HEK293T (cell line): ENCODE measurements around the gene RAB3B.

Experiments
- ARNT ChIP-seq: fragments of 450-650 bp; IDR thresholded peaks from 2 replicates; pipeline ENCODE4 v1.6.1; 2017; ENCODE audit warnings: mild to moderate bottlenecking
- BHLHE40 ChIP-seq: fragments of 450-650 bp; IDR thresholded peaks from 2 replicates; pipeline ENCODE4 v1.6.1; 2016; ENCODE audit warnings: mild to moderate bottlenecking, moderate library complexity, borderline replicate concordance
- CTBP1 ChIP-seq: fragments of 450-650 bp; IDR thresholded peaks from 2 replicates; pipeline ENCODE4 v1.6.1; 2016; ENCODE audit warnings: borderline replicate concordance
- ELF4 ChIP-seq: fragments of 450-650 bp; IDR thresholded peaks from 2 replicates; pipeline ENCODE4 v1.6.1; 2017; ENCODE audit warnings: antibody characterized with exemption
- FOXA1 ChIP-seq: fragments of 450-650 bp; IDR thresholded peaks from 2 replicates; pipeline ENCODE4 v1.6.1; 2016; ENCODE audit warnings: mild to moderate bottlenecking
- FOXK2 ChIP-seq: fragments of 450-650 bp; IDR thresholded peaks from 2 replicates; pipeline ENCODE4 v1.6.1; 2016; ENCODE audit warnings: mild to moderate bottlenecking
- FOXM1 ChIP-seq: fragments of 450-650 bp; IDR thresholded peaks from 2 replicates; pipeline ENCODE4 v1.6.1; 2017; ENCODE audit warnings: mild to moderate bottlenecking, borderline replicate concordance
- HDGF ChIP-seq: fragments of 450-650 bp; IDR thresholded peaks from 2 replicates; pipeline ENCODE4 v1.6.1; 2017; ENCODE audit warnings: antibody characterized with exemption, borderline replicate concordance
- L3MBTL2 ChIP-seq: fragments of 450-650 bp; conservative IDR thresholded peaks from 2 replicates; pipeline ENCODE4 v1.6.1; 2016; ENCODE audit warnings: mild to moderate bottlenecking
- NFRKB ChIP-seq: fragments of 450-650 bp; IDR thresholded peaks from 2 replicates; pipeline ENCODE4 v1.6.1; 2016; ENCODE audit warnings: mild to moderate bottlenecking, moderate library complexity
- PKNOX1 ChIP-seq: fragments of 450-650 bp; IDR thresholded peaks from 2 replicates; pipeline ENCODE4 v1.6.1; 2016
- SP1 ChIP-seq: fragments of 450-650 bp; IDR thresholded peaks from 2 replicates; pipeline ENCODE4 v1.6.1; 2017
- SUZ12 ChIP-seq: fragments of 450-650 bp; IDR thresholded peaks from 2 replicates; pipeline ENCODE4 v1.6.1; 2016; ENCODE audit warnings: mild to moderate bottlenecking
- TARDBP ChIP-seq: fragments of 450-650 bp; IDR thresholded peaks from 2 replicates; pipeline ENCODE4 v1.6.1; 2016

- TF ChIP-seq FOXM1 (no peak), FOXK2 (no peak), ARNT (no peak), PKNOX1 (no peak), TARDBP (no peak), BHLHE40 (no peak), ELF4 (no peak), NFRKB (no peak), SP1 (no peak), FOXA1 (no peak), L3MBTL2 (no peak), SUZ12 (no peak), CTBP1 (no peak), HDGF (no peak)
These were observed 48.2 kb downstream of the RAB3B start for GRCh38 chr1:51942281-51942680.
